Dermis blood vessel endothelial cell (primary cell): ENCODE results near the gene OR52M1. TPM values are rescaled to one million over a fixed set of nuclear protein-coding genes. Genes with fewer than 3 reads are reported as not detected.
A peak's percentile ranks its signal among the peaks of the same experiment; 100 is the strongest.
"Not testable (repeated sequence)": the region's sequence is repeated elsewhere in the genome, so short reads cannot be mapped to it uniquely, and the experiment has no call there.

Source experiments
- DNase-seq: peaks from one replicate; pipeline ENCODE4 v3.0.0; 2010
- total RNA-seq: library from RNA; depleted of rRNA; stranded (reverse); fragments of >200 nt; gene quantifications from 2 replicates; pipeline ENCODE4 v1.2.3, GENCODE V29; 2014

Gene OR52M1, protein sequence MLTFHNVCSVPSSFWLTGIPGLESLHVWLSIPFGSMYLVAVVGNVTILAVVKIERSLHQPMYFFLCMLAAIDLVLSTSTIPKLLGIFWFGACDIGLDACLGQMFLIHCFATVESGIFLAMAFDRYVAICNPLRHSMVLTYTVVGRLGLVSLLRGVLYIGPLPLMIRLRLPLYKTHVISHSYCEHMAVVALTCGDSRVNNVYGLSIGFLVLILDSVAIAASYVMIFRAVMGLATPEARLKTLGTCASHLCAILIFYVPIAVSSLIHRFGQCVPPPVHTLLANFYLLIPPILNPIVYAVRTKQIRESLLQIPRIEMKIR
- total RNA-seq, result not detected in 2 replicates

DNA sequence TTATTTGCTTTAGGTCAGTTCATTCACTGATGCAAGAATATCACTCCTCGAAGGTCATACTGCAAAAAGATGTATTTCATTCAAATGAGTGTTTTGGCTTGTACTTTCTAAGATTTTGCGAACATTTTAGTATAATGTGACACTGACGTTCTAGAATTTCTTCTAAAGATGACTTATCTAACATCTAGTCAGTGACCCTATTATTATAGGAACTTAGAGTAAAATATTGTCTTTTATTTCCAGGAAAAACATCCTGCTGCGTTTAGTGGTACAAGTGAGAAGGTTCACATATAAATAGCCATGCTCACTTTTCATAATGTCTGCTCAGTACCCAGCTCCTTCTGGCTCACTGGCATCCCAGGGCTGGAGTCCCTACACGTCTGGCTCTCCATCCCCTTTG, at the start of gene OR52M1:
OR52M1 (plus strand) TSS at position 301 of the 400 bp plus-strand sequence; CDS start at position 301, 0 bp downstream.
- DNase-seq, result no peak

DNA sequence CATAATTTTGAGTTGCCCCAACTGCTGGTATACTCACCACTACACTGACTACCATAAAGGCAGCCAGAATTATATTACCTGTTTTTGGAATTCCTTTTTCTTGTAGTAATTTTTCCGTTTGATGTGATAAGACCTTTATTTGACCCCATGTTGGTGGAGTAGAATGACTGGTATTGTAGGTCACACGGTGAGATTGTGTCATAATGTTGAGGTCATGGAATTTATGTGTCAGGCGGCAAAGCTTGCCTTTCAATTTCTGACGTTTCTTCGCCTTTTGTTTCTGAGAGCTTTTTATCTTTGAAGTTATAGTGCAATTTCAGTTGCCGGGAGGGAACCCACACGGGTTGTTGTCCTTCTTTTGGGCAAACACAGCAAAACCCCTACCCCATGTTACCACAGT, 49.5 kb upstream of the OR52M1 start:
- DNase-seq, result peak; percentile 2

DNA sequence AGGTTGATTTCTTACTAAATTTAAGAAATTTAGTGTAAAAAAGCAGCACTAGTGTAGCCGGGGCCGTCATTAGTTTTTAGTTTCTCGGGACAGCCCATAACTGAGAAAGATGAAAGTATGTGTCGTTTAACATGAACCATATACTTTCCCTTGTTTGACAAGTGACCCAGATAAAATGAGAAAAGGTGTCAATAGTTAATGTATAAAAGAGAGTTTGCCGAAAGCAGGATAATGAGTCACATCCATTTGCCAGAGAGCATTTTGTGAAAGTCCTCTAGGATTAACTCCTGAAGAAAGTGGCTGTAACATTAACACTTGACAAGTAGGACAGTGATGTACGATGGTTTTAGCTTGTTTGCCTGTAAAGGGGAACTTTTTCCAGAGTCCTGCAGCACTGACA, 49.0 kb upstream of the OR52M1 start:
- no peak for DNase-seq

- DNase-seq, result no peak
Measured at GRCh38 chr11:4496557-4497248, 48.3 kb upstream of the OR52M1 start.

DNA sequence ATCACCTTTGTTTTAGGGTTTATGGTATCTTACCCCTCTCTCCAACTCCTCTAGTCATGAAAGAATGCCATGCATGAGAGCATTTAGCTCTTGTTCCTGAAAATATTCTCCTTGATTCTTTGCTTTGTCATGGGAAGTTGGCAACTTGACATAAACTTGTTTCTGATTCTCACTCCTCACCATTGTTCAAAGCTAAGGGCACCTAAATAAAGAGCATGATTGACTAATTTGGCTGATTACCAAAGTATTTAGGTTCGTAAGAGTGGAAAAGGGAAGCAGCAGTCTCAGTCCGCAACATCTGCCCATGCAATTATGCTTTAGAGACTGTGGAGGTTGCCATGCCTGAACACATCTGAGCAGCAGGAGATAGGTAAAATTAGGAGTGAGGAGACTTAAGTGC, 36.1 kb upstream of the OR52M1 start:
- no peak for DNase-seq

DNA sequence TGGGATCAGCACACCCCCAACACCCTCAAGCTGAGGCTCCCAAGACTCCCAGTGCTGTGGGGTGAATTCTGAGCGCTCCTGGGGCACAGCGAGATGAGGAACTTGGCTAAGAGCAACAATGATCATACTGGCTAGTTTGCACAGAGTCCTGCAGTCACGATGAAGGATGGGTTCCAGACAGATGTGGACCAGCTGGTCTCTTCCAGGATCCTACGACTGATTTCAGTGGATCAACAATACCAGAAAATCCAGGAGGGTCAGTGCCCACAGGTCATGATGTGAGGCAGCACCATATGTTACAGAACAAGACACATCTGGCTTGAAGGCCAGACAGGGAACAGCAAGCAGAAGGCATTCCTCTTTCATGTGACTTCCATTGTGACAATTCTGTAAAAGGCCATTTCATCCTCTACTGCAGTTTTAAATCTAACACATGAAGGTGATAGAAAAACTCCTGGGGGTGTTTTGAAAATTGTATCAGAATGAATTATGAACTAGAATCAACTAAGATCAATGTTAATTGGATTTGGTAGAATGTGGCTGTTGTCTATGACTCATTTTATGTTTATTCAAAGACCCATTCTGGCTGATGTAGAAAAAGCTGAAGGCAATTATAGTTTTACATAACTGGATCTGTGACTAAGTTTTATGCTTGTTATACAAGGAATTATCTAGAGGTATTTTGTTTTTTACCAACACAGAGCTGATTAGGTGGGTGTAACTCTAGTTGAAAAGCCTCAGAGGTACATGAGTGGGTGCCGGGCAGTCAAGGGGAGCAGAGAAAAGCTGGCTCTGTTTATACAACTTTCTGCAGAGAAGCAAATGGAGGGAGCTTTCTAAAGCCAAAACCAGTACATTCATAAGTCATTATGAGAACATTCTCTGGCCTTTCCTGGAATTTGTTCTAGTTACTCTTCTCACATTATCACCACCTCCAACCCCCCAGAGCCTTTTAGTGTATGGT, 33.4 kb upstream of the OR52M1 start:
- no peak for DNase-seq

- DNase-seq, result no peak
Measured at GRCh38 chr11:4514196-4514595, 30.8 kb upstream of the OR52M1 start.

GRCh38 chr11:4522339-4522738, 22.7 kb upstream of the OR52M1 start:
- no peak for DNase-seq

- no peak for DNase-seq
Measured at GRCh38 chr11:4522752-4523151, 22.2 kb upstream of the OR52M1 start.

GRCh38 chr11:4523666-4524065, 21.3 kb upstream of the OR52M1 start:
- DNase-seq, result no peak

DNA sequence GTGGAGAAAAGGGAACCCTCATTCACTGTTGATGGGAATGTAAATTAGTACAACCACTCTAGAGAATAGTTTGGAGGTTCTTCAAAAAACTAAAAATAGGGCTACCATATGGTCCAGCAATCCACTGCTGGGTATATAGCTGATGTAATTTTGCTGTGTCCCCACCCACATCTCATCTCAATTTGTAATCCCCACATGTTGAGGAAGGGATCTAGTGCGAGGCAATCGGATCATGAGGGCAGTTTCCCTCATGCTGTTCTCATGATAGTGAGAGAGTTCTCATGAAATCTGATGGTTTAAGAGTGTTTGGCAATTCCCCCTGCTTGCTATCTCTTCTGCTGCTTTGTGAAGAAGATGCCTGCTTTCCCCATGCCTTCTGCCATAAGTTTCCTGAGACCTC, 17.1 kb upstream of the OR52M1 start:
- no peak for DNase-seq

DNA sequence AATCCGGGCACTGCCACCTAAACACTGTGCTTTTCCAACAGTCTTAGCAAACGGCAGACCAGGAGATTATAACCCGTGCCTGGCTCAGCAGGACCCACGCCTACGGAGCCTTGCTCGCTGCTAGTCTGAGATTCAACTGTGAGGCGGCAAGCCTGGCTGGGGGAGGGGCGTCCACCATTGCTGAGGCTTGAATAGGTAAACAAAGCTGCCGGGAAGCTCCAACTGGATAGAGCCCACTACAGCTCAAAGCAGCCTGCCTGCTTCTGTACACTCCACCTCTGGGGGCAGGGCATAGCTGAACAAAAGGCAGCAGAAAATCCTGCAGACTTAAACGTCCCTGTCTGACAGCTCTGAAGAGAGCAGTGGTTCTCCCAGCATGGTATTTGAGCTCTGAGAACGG, 13.3 kb upstream of the OR52M1 start:
- DNase-seq, result not testable (repeated sequence)

DNA sequence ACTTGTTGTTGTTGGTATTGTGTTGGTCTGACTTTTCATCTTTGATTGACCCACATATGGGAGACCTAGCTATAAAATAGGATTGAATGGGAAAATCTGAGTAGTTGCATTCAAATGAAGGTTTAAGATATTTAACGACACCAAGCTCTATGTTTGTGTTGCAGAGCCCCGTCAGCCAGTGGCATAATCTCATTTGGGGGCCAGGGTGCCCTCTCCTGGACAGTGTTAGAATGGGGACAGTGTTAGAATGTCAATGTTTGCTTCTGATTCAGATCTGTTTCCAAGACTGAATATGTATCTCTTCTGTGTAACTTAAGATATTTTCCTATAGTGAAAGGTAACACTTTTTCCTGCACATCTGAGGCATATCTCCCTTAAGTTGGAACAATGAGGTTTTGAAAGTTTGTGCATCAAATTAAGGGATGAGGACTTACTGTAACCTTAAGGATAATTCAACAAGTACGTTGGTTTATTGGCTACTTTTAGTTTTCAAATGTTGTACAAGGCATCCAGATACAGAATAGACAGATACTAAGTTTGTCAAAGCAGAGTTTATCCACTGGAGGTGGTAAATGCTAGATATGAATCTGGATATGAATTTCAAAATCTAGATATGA, 5.3 kb upstream of the OR52M1 start:
- DNase-seq, result peak; percentile 66

DNA sequence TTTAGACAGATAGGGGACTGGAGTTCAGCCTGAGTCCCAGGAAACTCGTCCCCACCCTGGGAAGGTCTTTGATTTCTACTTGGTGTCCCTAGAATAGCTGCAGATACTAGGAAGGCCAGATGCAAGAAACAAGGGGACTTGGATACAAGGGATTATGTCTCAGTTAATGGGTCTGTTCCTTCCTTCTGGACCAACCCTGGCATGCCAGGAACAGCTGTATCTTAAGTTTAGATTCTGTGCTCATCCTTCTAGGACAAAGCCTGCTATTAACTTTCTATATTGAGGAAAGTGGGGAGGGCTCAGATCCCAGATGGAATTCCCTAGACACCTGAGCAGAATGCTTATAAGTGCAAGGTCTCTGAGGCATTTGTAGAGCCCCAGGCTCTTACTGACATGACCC, 3.9 kb upstream of the OR52M1 start:
- no peak for DNase-seq

DNA sequence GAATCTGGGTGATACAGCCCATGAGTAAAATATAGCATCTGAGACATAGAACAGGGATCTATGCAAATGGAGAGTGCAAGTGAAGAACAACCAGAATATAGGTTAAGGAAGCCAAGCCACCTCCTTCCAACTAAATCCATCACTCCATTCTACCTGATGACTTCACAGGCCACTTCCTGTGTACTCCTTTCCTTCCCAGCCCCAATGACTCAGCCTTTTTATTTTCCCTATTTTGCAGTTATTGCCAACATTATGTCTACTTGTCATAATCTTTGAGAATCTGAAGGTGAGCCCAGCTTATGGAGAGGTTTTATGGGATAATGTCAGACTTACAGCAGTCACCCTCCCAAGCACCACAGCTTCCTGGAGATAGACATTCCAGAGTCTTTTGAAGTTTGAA, 1.4 kb upstream of the OR52M1 start:
- peak; percentile 2 for DNase-seq

GRCh38 chr11:4546878-4547277, 1.9 kb downstream of the OR52M1 start:
- no peak for DNase-seq

- no peak for DNase-seq
Measured at GRCh38 chr11:4547416-4547815, 2.4 kb downstream of the OR52M1 start.

DNA sequence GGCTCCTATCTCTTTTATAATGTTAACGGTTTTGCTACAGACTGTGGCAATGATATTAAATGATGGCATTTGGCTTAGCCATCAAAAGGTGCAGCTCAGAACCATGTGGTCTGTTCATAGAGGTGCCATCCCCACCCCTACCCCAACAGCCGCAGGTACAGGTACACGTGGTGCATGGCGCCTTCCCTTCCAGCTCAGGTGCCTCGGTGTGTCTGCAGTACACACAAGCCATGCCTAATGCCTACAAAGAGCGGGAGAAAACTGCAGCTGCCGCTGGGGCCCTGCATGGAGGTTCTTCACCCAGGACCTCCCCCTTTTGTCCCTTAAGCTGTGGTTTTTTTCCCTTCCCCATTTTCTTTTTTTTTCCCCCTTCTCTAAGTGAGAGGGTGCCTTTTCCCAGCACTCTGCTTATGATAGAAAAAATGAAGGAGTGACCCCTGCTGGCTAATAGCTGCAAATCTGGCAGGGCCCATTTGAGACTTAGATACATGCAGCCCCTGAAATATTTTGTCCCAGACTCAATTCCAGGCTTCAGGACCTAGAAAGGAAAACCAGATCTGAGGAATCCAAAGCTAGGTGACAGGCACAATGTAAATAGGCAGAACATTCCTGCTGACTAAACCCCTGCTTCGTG, 6.5 kb downstream of the OR52M1 start:
- peak; percentile 44 for DNase-seq

DNA sequence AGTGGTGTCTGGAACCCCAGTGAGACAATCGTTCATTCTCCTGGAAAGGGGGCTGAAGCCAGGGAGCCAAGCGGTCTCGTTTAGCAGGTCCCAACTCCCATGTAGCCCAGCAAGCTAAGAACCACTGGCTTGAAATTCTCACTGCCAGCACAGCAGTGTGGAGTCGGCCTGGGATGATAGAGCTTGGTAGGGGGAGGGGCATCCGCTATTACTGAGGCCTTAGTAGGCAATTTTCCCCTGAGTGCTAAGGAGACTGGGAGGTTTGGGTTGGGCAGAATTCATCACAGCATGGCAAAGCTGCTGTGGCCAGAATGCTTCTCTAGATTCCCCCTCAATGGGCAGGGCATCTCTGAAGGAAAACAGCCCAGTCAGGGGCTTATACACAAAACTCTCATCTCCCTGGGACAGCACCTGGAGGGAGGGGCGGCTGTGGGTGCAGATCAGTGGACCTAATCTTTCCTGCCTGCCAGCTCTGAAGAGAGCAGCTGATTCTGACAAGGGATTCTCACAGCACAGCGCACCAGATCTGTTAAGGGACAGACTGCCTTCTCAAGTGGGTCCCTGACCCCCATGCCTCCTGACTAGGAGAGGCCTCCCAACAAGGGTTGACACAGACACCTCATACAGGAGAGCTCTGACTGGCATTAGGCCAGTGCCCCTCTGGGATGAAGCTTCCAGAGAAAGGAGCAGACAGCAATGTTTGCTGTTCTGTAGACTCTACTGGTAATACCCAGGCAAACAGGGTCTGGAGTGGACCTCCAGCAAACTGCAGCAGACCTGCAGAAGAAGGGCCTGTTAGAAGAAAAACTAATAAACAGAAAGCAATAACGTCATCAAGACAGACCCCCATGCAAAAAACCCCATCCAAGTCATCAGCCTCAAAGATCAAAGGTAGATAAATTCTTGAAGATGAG, 14.8 kb downstream of the OR52M1 start:
- no peak for DNase-seq

DNA sequence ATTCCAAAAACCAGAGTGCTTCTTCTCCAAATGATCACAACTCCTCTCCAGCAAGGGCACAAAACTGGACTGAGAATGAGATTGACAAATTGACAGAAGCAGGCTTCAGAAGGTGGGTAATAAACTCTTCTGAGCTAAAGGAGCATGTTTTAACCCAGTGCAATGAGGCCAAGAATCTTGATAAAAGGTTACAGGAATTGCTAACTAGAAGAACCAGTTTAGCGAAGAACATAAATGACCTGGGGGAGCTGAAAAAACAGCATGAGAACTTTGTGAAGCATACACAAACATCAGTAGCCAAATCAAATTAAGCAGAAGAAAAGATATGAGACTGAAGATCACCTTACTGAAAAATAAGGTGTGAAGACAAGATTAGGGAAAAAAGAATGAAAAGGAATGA, 15.5 kb downstream of the OR52M1 start:
- DNase-seq, result no peak

GRCh38 chr11:4565371-4565770, 20.4 kb downstream of the OR52M1 start:
- DNase-seq, result no peak
